Vagina (tissue), 2 donors: ENCODE results near the gene TTLL8. TPM values are rescaled to one million over a fixed set of nuclear protein-coding genes. Genes with fewer than 3 reads are reported as not detected.

Experiments used
- DNase-seq, 2 donors: peaks; one replicate each; pipeline ENCODE4 v3.0.0-alpha.2; 2017; ENCODE audit errors: extremely low spot score in 2 of 2
- H3K27ac ChIP-seq: fragments of 200-600 bp; sonication (generic); one replicate; pipeline ENCODE4 v1.5.1; 2019
- H3K27me3 ChIP-seq: fragments of 200-600 bp; sonication (generic); one replicate; pipeline ENCODE4 v1.5.1; 2019
- H3K36me3 ChIP-seq, 2 donors: fragments of 200-600 bp; sonication (generic); one replicate each; pipeline ENCODE4 v1.5.1; 2017 to 2019
- H3K4me1 ChIP-seq: fragments of 200-600 bp; sonication (generic); one replicate; pipeline ENCODE4 v1.5.1; 2019
- H3K4me3 ChIP-seq, 2 donors: fragments of 200-600 bp; sonication (generic); 1 replicate in 1 of 2; 2 replicates in 1 of 2; pipeline ENCODE4 v1.5.1; 2016 to 2019
- H3K9me3 ChIP-seq: fragments of 200-600 bp; sonication (generic); one replicate; pipeline ENCODE4 v1.5.1; 2019
- CTCF ChIP-seq, 3 experiments: fragments of 450-650 bp in 2 of 3; fragments of 200-600 bp in 1 of 3; sonication (generic) in 1 of 3; IDR thresholded peaks; one replicate each; pipeline ENCODE4 v1.5.1; 2017 to 2019; ENCODE audit warnings: antibody characterized with exemption in 3 of 3, mild to moderate bottlenecking in 2 of 3, moderate library complexity in 2 of 3
- POLR2A ChIP-seq, 2 donors: fragments of 450-650 bp; IDR thresholded peaks; one replicate each; pipeline ENCODE4 v1.6.1; 2017; ENCODE audit warnings: antibody characterized with exemption in 2 of 2, mild to moderate bottlenecking in 2 of 2, moderate library complexity in 2 of 2
- POLR2AphosphoS5 ChIP-seq, 2 donors: sonication (generic); formaldehyde crosslinking; IDR thresholded peaks; one replicate each; pipeline ENCODE4 v1.9.0; 2017; ENCODE audit warnings: antibody characterized with exemption in 2 of 2, mild to moderate bottlenecking in 2 of 2, low read depth in 1 of 2; ENCODE audit not compliant: insufficient read depth in 1 of 2
- intact Hi-C: fragments of 100-400 bp; cut with DNase I; formaldehyde crosslinking; loops from one replicate; pipeline ENCODE4 v1.15.1; 2023
- total RNA-seq: library from RNA; depleted of rRNA; stranded (reverse); fragments of >200 nt; gene quantifications from one replicate; pipeline ENCODE4 v1.2.3, GENCODE V29; 2016

Gene TTLL8
- total RNA-seq, 1 donor from 2014 or later: not detected

- no peak overlapping the region for H3K27ac ChIP-seq
- H3K36me3 ChIP-seq: no peaks in the 10 kb centered on the region
- TF ChIP-seq POLR2AphosphoS5 (IDR thresholded peaks at IDR 0.05; ENCODE audit: insufficient read depth in 1 of 2, low read depth in 1 of 2) (no peak), CTCF (IDR thresholded peaks at IDR 0.05) (no peak), POLR2A (IDR thresholded peaks at IDR 0.05) (no peak)
- DNase-seq: no peak
- no peaks in the 10 kb centered on the region for H3K9me3 ChIP-seq
- H3K4me3 ChIP-seq: no peak overlapping the region
- no peaks in the 10 kb centered on the region for H3K27me3 ChIP-seq
- intact Hi-C loops: no loop called here
- H3K4me1 ChIP-seq: no peaks in the 10 kb centered on the region
Observed at GRCh38 chr22:50049299-50050195, 8.6 kb downstream of the TTLL8 start.

DNA sequence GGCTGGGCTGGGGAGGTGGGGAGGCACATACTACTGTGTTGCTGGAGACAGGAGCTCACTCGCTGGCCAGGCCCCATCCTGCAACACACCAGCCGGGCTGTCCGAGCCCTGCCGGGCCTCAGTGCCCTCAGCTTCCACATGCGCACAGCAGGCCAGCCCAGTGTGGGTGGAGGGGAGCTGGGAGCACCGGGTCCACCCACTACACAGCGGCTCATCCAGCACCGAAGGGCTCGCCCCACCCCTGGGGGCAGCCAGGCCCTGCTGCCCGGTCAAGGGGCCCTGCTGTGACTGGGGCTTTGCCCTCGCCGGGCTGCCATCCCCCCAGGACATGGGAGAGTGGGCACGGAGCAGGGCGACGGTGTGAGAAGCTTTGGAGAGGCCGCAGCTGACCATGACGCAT, 9.3 kb downstream of the TTLL8 start:
- no peak overlapping the region for H3K27ac ChIP-seq
- intact Hi-C loops: no loop called here
- no peaks in the 10 kb centered on the region for H3K27me3 ChIP-seq
- no peaks in the 10 kb centered on the region for H3K9me3 ChIP-seq
- no peak overlapping the region for H3K4me3 ChIP-seq
- H3K4me1 ChIP-seq: no peaks in the 10 kb centered on the region
- H3K36me3 ChIP-seq: no peaks in the 10 kb centered on the region
- DNase-seq: no peak
- no peak for TF ChIP-seq POLR2AphosphoS5 (IDR thresholded peaks at IDR 0.05; ENCODE audit: insufficient read depth in 1 of 2, low read depth in 1 of 2)
- TF ChIP-seq CTCF (IDR thresholded peaks at IDR 0.05): no peak
- no peak for TF ChIP-seq POLR2A (IDR thresholded peaks at IDR 0.05)

- TF ChIP-seq CTCF (IDR thresholded peaks at IDR 0.05): no peak
- TF ChIP-seq POLR2AphosphoS5 (IDR thresholded peaks at IDR 0.05; ENCODE audit: insufficient read depth in 1 of 2, low read depth in 1 of 2): no peak
- no peak for TF ChIP-seq POLR2A (IDR thresholded peaks at IDR 0.05)
- no peaks in the 10 kb centered on the region for H3K36me3 ChIP-seq
- intact Hi-C loops: no loop called here
- H3K27me3 ChIP-seq: no peaks in the 10 kb centered on the region
- H3K27ac ChIP-seq: no peak overlapping the region
- no peak for DNase-seq
- H3K4me3 ChIP-seq: no peak overlapping the region
- no peaks in the 10 kb centered on the region for H3K4me1 ChIP-seq
- H3K9me3 ChIP-seq: no peaks in the 10 kb centered on the region
Observed at GRCh38 chr22:50048061-50048765, 9.9 kb downstream of the TTLL8 start.

DNA sequence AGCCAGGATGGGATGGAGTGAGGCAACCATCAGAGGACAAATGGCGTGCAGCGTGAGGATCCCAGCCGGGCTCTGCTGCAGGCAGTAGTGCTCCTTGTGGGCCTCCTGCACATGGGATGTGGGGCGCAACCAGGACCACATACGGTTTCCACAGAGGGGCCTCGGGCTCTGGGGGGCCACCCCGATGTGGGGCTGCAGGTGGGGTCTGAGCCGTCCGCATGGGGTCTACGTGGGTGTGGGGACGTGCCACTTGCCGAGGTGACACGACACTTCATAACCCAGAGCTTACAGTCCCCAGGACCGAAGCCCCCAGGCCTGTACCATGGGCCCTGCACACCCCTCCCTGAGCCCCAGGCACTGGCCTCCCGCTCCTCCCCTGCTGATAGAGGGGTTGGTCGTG, 10.8 kb downstream of the TTLL8 start:
- no peak for DNase-seq
- no peaks in the 10 kb centered on the region for H3K9me3 ChIP-seq
- no peak overlapping the region for H3K4me3 ChIP-seq
- no peaks in the 10 kb centered on the region for H3K4me1 ChIP-seq
- H3K27me3 ChIP-seq: no peaks in the 10 kb centered on the region
- H3K27ac ChIP-seq: no peak overlapping the region
- H3K36me3 ChIP-seq: no peaks in the 10 kb centered on the region
- TF ChIP-seq POLR2A (IDR thresholded peaks at IDR 0.05) (no peak), POLR2AphosphoS5 (IDR thresholded peaks at IDR 0.05; ENCODE audit: insufficient read depth in 1 of 2, low read depth in 1 of 2) (no peak), CTCF (IDR thresholded peaks at IDR 0.05) (no peak)
- intact Hi-C loops: no loop called here
